GM12864 (cell line): ENCODE data around the gene CPPED1.

Experiments
- DNase-seq: peaks from one replicate; pipeline ENCODE4 v3.0.0-alpha.2; 2011; ENCODE audit warnings: low read depth
- H3K4me3 ChIP-seq: 2 replicates; pipeline ENCODE4 v1.5.1; 2011; ENCODE audit warnings: mild to moderate bottlenecking, low read depth, low read length, control low read depth
- CTCF ChIP-seq: IDR thresholded peaks from 2 replicates; pipeline ENCODE4 v1.5.1; 2011; ENCODE audit warnings: low read depth, mild to moderate bottlenecking, moderate library complexity, low read length, control low read depth, inconsistent platforms; ENCODE audit errors: missing control alignments

Gene CPPED1

GRCh38 chr16:12699161-12699560 lies 104.5 kb downstream of the CPPED1 start:
- DNase-seq: no peak
- no peak overlapping the region for H3K4me3 ChIP-seq
- no peak for TF ChIP-seq CTCF

- no peak for DNase-seq
- no peak overlapping the region for H3K4me3 ChIP-seq
- no peak for TF ChIP-seq CTCF
Measured at GRCh38 chr16:12697437-12697836, 106.2 kb downstream of the CPPED1 start.

- H3K4me3 ChIP-seq: no peak overlapping the region
- DNase-seq: no peak
- no peak for TF ChIP-seq CTCF
Measured at GRCh38 chr16:12695454-12695853, 108.2 kb downstream of the CPPED1 start.

- no peak for DNase-seq
- no peak for TF ChIP-seq CTCF
- no peak overlapping the region for H3K4me3 ChIP-seq
Measured at GRCh38 chr16:12690024-12690423, 113.7 kb downstream of the CPPED1 start.

GRCh38 chr16:12688951-12689850 lies 114.5 kb downstream of the CPPED1 start:
- H3K4me3 ChIP-seq: no peak overlapping the region
- no peak for TF ChIP-seq CTCF

GRCh38 chr16:12685806-12686205 lies 117.9 kb downstream of the CPPED1 start:
- no peak overlapping the region for H3K4me3 ChIP-seq
- no peak for TF ChIP-seq CTCF
- no peak for DNase-seq

More at GRCh38 chr16:12688951-12689850, 114.5 kb downstream of the CPPED1 start:
- no peak for DNase-seq
